B cell (primary cell): ENCODE measurements around the gene TBC1D14.

Experiments used
- CTCF ChIP-seq: fragments of 200-600 bp; IDR thresholded peaks from one replicate; pipeline ENCODE4 v1.8.0; 2022; ENCODE audit warnings: antibody characterized with exemption, mild to moderate bottlenecking
- EZH2 ChIP-seq: IDR thresholded peaks from 2 replicates; pipeline ENCODE4 v1.6.1; 2012; ENCODE audit warnings: borderline replicate concordance, low read depth, mild to moderate bottlenecking, moderate library complexity, low read length; ENCODE audit not compliant: insufficient read depth, poor library complexity, severe bottlenecking

- TF ChIP-seq CTCF (no peak), EZH2 (no peak)
Observed at GRCh38 chr4:7058792-7059191, 149.2 kb downstream of the TBC1D14 start.
